K562 (cell line): ENCODE results near the gene ERBB3.

Experiments
- FUS ChIP-seq: fragments of 200-400 bp; formaldehyde crosslinking; optimal IDR thresholded peaks from 2 replicates; pipeline ENCODE3; 2017; ENCODE audit warnings: low read depth, low read length
- MAFF ChIP-seq: IDR thresholded peaks from 2 replicates; pipeline ENCODE4 v1.6.1; 2012; ENCODE audit warnings: low read length, improper control_type of control experiment
- MTF1 ChIP-seq: fragments of 250-450 bp; sonication (Bioruptor Pico); IDR thresholded peaks from 2 replicates; pipeline ENCODE4 v1.9.0; 2021; ENCODE audit warnings: moderate library complexity, mild to moderate bottlenecking, inconsistent platforms, borderline replicate concordance

GRCh38 chr12:56040151-56040550, 39.8 kb upstream of the ERBB3 start:
- TF ChIP-seq FUS (no peak), MAFF (no peak), MTF1 (CRISPR knock-in tag) (no peak)
